ENCODE measurements around the gene GRM2. TPM values are rescaled to one million over a fixed set of nuclear protein-coding genes. Genes with fewer than 3 reads are reported as not detected.

Gene GRM2
- total RNA-seq, 1 experiment from 2014 or later = 1.9 TPM

DNA sequence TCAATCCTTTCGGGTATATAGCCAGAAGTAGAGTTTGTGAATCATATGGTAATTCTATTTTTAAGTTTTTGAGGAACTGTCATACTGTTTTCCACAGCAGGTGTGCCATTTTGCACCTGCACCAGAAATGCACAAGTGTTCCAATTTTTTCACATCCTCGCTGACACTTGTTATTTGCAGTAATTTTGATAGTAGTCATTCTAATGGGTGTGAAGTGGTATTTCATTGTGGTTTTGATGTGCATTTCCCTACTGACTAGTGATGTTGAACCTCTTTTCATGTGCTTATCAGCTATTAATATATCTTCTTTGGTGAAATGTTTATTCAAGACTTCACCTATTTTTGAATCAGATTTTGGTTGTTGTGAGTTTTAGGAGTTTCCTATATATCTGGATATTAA lies 29.1 kb downstream of the GRM2 start:
- no peak overlapping the region for H3K4ac ChIP-seq (ENCODE audit: low read depth, low read length)
- H2BK5ac ChIP-seq (ENCODE audit: insufficient read length, low read length) = no peak overlapping the region
- H4K8ac ChIP-seq (replicated peaks; ENCODE audit: insufficient read length, low read depth, low read length) = no peak overlapping the region
- no peak overlapping the region for H2BK15ac ChIP-seq (ENCODE audit: low read depth, low read length)
- no peaks in the 10 kb centered on the region for H4K20me1 ChIP-seq (ENCODE audit: control insufficient read depth, insufficient read depth, insufficient read length)
- DNase-seq = no peak
- H3K9me3 Mint-ChIP-seq = no peaks in the 10 kb centered on the region; a peak in 2 of 5 replicates
- H3K27me3 ChIP-seq (ENCODE audit: insufficient read depth, low read length) = no peaks in the 10 kb centered on the region
- no peaks in the 10 kb centered on the region for H3K79me2 ChIP-seq (ENCODE audit: insufficient read depth, low read length)
- no peak overlapping the region for H2BK120ac ChIP-seq (ENCODE audit: low read depth, low read length, poor library complexity, severe bottlenecking)
- H3K4me1 ChIP-seq (ENCODE audit: insufficient read depth, low read length) = no peaks in the 10 kb centered on the region; the same call in 1 of the 2 replicates
- H3K4me3 Mint-ChIP-seq = no peak overlapping the region
- no peak overlapping the region for H3K56ac ChIP-seq (ENCODE audit: insufficient read length, low read depth, low read length)
- 0 out of 7 replicates have a peak, but pooled peaks cover 0 to 3% (median 0%) of the 10 kb centered on the region in 3 experiments for H3K36me3 Mint-ChIP-seq (ENCODE audit: insufficient read depth in 1 of 3, low read depth in 3 of 3)
- H3K27me3 Mint-ChIP-seq (ENCODE audit: low read depth) = no peaks in the 10 kb centered on the region; the same call in none of the 2 replicates
- no peak overlapping the region for H4K91ac ChIP-seq (ENCODE audit: insufficient read length, low read depth, low read length)
- no peak overlapping the region for H2AK5ac ChIP-seq (ENCODE audit: insufficient read length, low read length)
- no peak overlapping the region for H3K27ac ChIP-seq (ENCODE audit: insufficient read length, low read depth, low read length)
- no peak overlapping the region for H3K4me2 ChIP-seq (ENCODE audit: insufficient read depth, insufficient read length, low read length)
- H3K4me1 Mint-ChIP-seq = peaks cover 23 to 32% of the 10 kb centered on the region in 2 experiments
- H4K5ac ChIP-seq (ENCODE audit: insufficient read length, low read depth, low read length) = no peak overlapping the region
- no peak overlapping the region for H2BK12ac ChIP-seq (ENCODE audit: insufficient read length, low read depth, low read length)
- H3K79me1 ChIP-seq (ENCODE audit: insufficient read depth, low read depth, low read length, poor library complexity, severe bottlenecking) = no peaks in the 10 kb centered on the region
- TF ChIP-seq, protein P1, sequence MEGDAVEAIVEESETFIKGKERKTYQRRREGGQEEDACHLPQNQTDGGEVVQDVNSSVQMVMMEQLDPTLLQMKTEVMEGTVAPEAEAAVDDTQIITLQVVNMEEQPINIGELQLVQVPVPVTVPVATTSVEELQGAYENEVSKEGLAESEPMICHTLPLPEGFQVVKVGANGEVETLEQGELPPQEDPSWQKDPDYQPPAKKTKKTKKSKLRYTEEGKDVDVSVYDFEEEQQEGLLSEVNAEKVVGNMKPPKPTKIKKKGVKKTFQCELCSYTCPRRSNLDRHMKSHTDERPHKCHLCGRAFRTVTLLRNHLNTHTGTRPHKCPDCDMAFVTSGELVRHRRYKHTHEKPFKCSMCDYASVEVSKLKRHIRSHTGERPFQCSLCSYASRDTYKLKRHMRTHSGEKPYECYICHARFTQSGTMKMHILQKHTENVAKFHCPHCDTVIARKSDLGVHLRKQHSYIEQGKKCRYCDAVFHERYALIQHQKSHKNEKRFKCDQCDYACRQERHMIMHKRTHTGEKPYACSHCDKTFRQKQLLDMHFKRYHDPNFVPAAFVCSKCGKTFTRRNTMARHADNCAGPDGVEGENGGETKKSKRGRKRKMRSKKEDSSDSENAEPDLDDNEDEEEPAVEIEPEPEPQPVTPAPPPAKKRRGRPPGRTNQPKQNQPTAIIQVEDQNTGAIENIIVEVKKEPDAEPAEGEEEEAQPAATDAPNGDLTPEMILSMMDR (conservative IDR thresholded peaks at IDR 0.05) = no peak
- WGBS (ENCODE audit: extremely low coverage, insufficient read length, low lambda C conversion rate) = no CpG with 5 or more reads among the region's 2 CpGs
- H2AFZ ChIP-seq (ENCODE audit: low read length) = no peak overlapping the region
- H3K27ac Mint-ChIP-seq = no peak overlapping the region
- no peaks in the 10 kb centered on the region for H3K23me2 ChIP-seq (ENCODE audit: insufficient read length, low read depth, low read length, poor library complexity, severe bottlenecking)
- no peak overlapping the region for H3K23ac ChIP-seq (ENCODE audit: insufficient read length, low read depth, low read length)
- H3K14ac ChIP-seq (ENCODE audit: insufficient read depth, low read length) = no peak overlapping the region
- no peak overlapping the region for H3T11ph ChIP-seq (ENCODE audit: low read length)
- H2BK20ac ChIP-seq (ENCODE audit: low read depth, low read length, poor library complexity, severe bottlenecking) = no peak overlapping the region
- H3K9ac ChIP-seq (ENCODE audit: extremely low read depth, insufficient read length, low read length) = no peak overlapping the region
- H3K9me3 ChIP-seq (ENCODE audit: control insufficient read depth, low read depth, low read length) = no peaks in the 10 kb centered on the region
- H3K18ac ChIP-seq (ENCODE audit: insufficient read length, low read depth, low read length) = no peak overlapping the region
